ENCODE data around the gene ZNF599.

Gene ZNF599

DNA sequence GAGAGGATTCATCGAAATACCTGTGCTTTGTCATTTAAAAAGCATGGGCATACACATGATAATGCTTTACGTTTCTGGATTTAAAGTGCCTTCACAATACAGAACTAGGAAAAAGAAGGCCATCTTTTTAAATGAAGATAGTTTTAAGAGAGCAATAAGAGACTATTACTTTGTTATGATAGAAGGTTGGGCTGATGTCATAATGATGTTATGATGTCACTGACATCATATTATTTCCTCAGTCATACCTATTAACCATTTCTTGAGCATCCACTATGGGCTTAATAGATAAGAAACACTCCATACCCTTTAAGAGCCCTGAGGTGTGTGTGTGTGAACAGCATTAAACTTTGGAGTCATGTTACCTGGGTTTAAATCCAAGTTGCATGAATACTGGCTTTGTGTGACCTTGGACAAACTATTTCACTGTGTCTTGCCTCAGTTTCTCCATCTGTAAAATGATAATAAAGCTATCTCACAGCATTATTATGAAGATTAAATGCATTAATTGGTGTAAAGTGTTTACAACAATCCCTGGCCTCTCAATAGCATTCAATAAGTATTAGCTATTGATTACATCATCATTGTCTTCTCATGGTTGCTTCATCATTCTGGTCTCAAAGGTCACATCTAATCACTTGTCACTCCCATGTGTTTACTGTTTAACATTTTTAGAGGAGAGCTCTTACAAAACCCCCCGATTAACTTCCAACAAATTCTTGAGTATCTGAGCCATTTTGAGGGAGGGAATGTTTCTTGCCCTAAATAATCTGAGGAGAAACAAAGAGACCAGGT, 27.9 kb downstream of the ZNF599 start:
- no peak for DNase-seq (ENCODE audit: low read depth in 2 of 2)

DNA sequence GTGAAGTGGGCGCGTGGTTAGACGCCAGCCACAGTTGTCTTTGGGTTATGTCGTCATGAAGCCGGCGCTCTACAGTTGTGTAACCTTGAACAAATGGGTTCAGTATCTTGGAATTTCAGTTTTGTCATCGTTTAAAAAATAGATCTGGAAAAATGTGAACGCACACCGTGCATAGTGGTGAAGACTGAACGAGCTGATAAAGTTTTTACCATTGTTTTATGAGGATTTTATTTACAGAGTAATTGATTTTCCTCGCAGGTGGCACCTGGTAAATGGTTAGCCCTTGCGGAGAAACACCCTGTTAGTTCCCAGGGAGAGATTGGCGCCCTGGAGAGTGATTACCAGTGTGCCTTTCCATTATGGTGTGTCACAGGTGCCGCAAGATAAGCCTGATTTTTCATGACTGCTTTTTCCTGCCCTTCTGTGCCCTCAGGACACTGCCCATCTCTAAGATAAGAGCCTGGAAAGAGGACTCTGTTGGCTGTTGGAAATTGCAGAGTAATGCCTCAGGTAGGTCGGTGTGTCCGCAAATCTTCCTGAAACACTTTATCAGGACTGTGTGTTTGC, 38.4 kb downstream of the ZNF599 start:
- DNase-seq (ENCODE audit: low read depth in 2 of 2) = no peak

DNA sequence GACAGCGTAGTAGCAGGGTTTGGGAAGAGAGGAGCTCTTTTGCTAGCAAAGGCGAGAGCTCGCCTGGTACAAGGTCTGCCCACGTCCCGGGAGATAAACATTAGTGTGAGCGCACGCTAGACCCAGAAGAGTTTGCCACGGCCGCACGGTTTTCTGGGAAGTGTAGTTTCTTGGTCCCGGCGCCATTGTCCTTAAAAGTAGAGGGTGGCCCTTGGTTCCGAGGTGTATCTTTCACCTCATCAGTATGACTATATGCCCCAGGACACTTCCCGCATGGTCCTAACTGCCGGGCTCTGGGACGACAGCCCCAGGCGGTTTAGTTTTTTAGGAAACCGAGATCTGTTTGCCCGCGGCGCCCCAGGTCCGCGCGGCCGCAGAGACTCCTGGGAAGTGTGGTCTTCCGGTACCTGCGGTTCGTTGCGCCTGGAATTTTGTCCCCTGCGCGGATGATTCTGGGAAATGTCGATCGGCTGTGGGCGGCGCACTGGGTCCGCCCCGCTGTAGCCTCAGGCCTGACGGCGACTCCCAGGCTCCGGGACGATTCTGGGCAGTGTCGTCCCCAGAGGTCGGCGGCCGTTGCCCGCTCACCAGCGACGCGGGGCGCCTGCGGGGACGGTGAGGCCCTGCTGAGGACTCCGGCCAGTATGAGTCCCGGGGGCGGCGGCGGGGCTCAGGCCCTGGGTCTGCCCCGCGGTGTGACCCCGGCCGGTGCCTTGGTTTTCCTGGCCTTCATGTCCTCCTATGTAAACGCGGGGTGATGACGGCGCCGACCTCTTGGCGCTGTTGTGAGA, 39.1 kb downstream of the ZNF599 start, which contains the start of gene ZNF181:
Gene ZNF181 (plus strand): TSS at position 498 of the 791 bp plus-strand sequence. CDS start 795 bp downstream, outside the sequence.
- DNase-seq (ENCODE audit: low read depth in 2 of 2) = peak; percentile 68 to 81

DNA sequence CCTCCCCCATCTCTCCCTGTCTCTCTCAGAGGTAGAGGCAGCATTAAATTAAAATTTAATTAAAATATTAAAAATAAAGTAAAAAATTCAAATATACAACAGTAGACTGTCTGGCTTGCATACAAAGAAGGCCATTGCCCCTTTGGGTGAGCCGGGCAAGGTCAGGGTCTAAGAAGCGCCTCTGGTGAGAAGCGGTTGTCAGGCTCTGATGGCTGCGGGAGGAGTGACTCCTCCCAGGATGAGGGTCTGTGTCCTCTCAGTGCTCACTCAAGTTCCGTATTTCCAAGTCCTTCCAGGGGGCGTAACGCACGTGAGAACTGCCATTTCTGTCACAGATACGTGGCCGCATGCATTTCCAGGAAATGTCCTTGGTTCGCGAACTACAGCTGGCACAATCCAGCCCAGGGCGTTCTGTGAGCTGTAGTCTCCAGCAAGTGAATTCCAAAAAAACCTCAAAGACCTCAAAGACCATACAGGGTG, 39.7 kb downstream of the ZNF599 start:
- no peak for DNase-seq (ENCODE audit: low read depth in 2 of 2)

DNA sequence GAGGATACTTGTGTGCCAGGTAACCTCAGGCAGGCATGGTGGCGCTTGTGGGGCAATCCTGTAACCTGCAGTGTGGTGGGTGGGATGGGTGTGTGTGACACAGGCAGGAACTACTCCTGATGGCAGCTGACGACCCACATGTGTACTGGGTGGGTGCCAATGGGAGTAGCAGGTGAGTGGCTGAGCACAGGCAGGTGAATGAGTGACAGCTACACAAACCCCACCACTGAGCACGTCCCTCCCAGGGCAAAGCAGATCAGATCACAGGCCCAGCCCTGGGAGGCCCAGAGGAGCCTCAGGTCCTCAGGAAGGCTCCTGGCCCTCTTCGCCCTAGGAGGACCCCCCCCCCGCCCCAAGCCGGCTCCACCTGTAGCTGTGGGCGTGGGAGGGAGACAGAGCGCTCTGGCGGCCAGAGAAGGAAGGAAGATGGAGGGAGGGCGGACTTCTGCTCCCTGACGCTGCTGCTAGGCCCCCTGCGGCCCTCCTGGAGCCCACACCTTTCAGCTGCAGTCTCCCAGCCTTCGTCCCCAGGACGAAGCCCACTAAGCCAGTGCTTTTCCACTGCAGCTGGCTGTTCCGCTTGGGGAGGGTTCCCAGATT, 40.3 kb downstream of the ZNF599 start:
- no peak for DNase-seq (ENCODE audit: low read depth in 2 of 2)

DNA sequence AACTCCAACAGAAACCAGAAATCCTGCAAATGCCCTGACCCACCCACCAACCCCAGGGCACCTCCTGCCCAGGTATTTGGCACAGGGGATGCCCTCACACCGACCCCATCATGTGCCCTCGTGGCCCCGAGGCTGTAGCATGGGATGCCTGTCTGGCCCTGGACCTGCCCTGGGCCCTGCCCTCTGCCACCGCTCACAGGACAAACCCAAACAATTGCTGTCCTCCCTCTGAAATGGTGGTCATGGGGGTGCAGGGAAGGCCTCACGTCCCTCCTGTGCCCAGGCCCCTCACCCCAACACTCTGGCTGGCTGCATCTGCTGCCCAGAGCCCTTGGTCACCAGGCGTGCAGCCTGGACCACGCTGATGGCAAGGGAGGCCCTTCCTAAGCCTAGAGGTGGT, 41.1 kb downstream of the ZNF599 start:
- no peak for DNase-seq (ENCODE audit: low read depth in 2 of 2)

DNA sequence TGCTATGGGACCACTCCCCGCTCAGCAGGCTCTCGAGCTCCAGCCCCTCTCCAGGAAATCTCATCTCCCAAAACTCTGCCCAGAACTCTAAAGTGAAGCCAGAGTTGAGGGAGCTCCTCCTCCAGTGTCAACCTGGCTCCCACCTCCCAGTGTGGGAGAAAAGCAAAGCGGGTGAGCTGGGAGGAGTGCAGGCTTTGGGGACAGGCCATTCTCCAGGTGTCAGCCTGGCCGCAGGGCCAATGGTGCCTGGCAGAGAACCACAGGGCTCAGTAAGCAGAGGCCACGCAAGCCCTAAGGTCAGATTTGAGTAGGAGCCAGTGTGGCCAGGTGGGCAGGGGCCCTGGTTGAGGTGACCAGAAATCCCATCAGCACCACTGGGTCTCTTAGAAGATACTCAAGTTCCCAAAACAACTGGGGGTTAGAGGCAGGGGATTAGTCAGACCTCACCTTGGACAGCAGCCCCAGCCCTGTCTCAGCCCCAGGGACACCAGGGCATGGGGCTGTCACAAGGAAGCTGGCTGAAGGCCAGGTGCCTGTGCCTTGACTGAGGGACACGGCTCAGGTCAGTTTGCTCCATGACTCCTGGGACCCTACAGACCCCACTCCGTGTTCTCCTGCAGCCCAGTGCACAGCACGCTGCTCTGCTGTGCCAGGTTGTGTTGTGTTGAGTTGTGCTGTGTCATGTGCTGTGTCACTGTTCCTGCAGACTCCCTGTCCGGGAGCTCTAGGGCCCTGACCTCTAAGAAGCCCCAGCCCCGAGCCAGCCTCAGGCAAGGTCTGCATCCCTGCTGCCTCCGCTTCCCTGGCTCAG, 41.8 kb downstream of the ZNF599 start:
- DNase-seq (ENCODE audit: low read depth in 2 of 2) = no peak

DNA sequence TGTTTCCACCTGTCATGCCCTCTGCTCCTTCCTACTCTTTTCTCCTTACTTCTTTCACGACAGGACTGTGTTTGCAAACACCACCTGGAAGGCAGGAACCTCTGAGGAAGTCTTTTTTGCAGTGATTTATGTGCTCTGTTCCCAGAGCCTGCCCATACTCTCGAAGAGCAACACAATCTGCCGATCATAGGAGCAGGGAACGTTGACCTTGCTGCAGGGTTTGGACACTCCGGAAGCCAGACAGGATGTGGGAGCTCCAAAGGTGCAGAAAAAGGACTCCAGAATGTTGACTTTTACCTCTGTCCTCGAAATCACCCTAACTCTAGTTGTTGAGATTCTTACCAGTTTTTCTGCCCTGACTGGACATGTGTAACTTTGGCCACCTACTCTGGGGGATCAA, 47.6 kb downstream of the ZNF599 start:
- DNase-seq (ENCODE audit: low read depth in 2 of 2) = no peak

DNA sequence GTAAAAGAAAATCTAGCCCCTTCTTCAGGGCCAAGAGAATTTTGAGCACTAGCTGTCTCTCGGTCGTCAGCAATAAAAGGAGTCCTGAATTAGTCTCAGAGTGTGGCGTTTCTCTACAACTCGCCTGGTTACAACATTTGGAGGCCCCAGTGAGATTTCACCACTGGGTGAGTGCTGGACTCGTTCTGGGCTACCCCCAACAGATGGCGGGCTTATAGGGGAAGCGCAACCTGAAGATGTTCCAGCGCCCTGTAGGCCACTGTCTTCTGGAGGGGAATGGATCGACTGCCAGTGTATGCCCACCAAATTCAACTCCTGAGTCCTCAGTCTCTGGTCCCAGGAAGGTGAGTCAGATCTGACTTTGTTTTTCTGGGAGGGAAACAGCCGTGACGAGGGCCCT, 50.7 kb downstream of the ZNF599 start:
- no peak for DNase-seq (ENCODE audit: low read depth in 2 of 2)

DNA sequence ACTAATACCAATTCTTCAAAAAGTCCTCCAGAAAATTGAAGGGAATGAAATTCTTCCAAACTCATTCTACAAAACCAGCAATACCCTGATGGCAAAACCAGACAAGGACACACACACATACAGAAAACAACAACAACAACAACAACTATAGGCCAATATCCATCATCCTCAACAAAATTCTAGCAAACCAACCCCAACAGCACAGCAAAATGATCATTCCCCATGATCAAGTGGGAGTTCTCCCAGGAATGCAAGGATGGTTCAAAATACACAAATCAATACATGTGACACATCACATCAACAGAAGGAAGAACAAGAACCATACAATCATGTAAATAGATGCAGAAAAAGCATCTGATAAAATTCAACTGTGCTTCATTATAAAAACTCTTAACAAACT, 57.7 kb downstream of the ZNF599 start:
- DNase-seq (ENCODE audit: low read depth in 2 of 2) = no peak

DNA sequence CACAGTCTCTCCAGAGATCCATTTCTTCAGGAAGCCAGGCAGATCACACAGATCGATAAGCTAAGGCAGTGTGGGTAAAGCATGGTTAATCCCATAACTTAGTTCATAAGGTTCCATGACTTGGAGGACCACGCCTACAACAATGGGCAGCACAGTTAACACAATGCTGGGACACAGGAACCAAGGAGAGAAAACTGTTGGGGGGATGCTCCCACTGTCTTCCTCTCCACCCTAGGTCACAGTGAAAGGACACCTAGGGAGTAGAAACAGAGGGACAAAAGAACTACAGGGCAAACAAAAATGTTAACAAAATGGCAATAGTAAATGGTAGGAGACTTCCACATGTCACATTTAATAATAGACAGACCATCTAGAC, 59.8 kb downstream of the ZNF599 start:
- DNase-seq (ENCODE audit: low read depth in 2 of 2) = no peak

DNA sequence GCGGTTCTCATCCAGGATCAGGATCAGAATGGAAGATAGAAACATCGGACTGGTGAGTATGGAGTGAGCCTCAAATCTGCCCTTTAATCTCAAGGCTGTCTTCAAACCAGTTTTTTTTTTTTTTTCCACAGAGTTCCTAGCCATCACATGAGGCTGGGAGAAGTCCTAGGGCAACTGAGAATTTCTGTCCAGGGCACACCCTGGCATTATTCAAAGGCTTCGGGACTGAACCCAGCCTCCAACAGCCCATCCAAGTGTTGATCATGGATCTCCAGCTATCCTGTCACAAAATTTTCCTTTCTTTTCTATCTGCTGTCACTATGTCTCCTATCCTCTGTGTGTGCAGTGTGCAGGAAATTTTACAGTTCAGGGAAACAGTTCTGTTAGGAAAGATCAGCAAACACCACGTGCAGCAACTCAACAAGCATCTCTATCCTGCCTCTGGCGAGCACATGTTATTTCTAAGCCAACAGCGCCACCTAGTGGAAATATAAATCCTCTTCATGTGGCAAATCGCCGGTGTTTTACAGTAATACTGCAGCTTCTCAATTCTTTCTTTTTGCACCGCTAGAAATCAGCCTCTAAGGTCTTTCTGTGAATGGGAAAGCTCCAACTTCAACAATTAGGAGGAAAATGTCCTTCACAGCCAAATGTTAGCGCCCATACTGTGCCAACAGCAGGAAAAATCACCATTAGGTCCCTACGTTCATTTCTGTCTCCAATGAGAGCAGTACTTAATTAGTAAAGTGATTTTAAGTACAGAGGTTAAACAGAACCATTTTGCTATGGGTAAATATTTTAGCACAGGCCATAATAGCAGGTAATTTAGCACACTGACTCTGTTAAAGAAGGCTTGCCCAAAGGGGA, 60.4 kb downstream of the ZNF599 start:
- peak in 1 of 2 experiments; percentile 22 for DNase-seq (ENCODE audit: low read depth in 2 of 2)

DNA sequence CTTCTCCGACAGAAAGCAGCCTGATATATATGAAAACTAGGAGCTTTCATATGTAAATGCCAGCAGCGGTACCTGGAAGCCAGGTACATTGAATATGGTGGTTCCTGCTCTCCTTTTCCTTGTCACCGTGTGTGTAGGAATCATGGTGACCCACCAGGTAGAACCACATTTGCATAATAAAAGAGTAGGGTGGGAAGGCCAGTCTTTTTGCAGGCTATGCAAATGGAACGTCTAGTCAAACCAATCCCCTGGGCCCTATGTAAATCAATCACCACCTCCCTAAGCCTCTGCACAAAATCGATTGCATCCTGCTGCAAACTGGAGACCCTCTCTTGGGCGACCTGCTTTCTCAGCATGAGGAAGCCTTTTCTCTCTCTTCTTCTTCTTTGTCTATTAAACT, 61.1 kb downstream of the ZNF599 start:
- DNase-seq (ENCODE audit: low read depth in 2 of 2) = no peak
